GM04503 (cell line): Measurements from ENCODE around the gene CIB2.
A peak's percentile ranks its signal among the peaks of the same experiment; 100 is the strongest.

ENCODE experiments used
- DNase-seq: peaks from one replicate; pipeline ENCODE4 v3.0.0-alpha.2; 2012; ENCODE audit warnings: low read depth

CIB2 gene

GRCh38 chr15:78065973-78066946, 65.0 kb downstream of the CIB2 start:
- no peak for DNase-seq

GRCh38 chr15:78065284-78065872, 65.9 kb downstream of the CIB2 start:
- DNase-seq = peak; percentile 99

- DNase-seq = no peak
These were observed 66.7 kb downstream of the CIB2 start for GRCh38 chr15:78064544-78064943.

GRCh38 chr15:78063970-78064385, 67.3 kb downstream of the CIB2 start:
- DNase-seq = no peak

GRCh38 chr15:78063217-78063616, 68.0 kb downstream of the CIB2 start:
- DNase-seq = no peak

- DNase-seq = no peak
These were observed 69.2 kb downstream of the CIB2 start for GRCh38 chr15:78061963-78062427.

- DNase-seq = no peak
These were observed 71.0 kb downstream of the CIB2 start for GRCh38 chr15:78060232-78060631.

GRCh38 chr15:78059110-78059839, 72.0 kb downstream of the CIB2 start:
- DNase-seq = no peak

- DNase-seq = no peak
These were observed 72.8 kb downstream of the CIB2 start for GRCh38 chr15:78058401-78058935.

GRCh38 chr15:78057803-78058202, 73.4 kb downstream of the CIB2 start:
- DNase-seq = no peak

- DNase-seq = no peak
These were observed 74.5 kb downstream of the CIB2 start for GRCh38 chr15:78056714-78057269.

GRCh38 chr15:78055919-78056713, 75.1 kb downstream of the CIB2 start:
- no peak for DNase-seq

- DNase-seq = no peak
These were observed 76.3 kb downstream of the CIB2 start for GRCh38 chr15:78054966-78055365.
